GM20000 (cell line): ENCODE measurements around the gene CTNNA2.

ENCODE experiments used
- DNase-seq: peaks from one replicate; pipeline ENCODE4 v3.0.0; 2012; ENCODE audit warnings: low spot score
- TF ChIP-seq, protein P1 (sequence below): IDR thresholded peaks from 2 replicates; pipeline ENCODE4 v1.5.1; 2012; ENCODE audit warnings: mild to moderate bottlenecking, control low read depth; ENCODE audit errors: extremely low read depth, missing control alignments

The CTNNA2 gene

DNA sequence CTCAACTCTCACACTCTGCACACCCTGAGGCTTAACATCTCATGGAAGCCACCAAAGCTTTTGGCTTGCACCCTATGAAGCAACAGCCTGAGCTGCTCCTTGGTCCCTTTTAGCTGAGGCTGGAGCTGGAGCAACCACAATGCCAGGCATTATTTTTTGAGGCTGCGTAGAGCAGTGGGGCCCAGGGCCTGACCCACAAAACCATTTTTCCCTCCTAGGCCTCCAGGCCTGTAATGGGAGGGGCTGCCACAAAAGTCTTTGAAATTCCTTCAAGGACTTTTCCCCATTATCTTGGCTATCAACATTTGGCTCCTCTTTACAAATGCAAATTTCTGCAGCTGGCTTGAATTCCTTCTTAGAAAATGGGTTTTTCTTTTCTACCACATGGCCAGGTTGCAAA is 39.8 kb downstream of the CTNNA2 start:
- no peak for DNase-seq
- TF ChIP-seq, protein P1, sequence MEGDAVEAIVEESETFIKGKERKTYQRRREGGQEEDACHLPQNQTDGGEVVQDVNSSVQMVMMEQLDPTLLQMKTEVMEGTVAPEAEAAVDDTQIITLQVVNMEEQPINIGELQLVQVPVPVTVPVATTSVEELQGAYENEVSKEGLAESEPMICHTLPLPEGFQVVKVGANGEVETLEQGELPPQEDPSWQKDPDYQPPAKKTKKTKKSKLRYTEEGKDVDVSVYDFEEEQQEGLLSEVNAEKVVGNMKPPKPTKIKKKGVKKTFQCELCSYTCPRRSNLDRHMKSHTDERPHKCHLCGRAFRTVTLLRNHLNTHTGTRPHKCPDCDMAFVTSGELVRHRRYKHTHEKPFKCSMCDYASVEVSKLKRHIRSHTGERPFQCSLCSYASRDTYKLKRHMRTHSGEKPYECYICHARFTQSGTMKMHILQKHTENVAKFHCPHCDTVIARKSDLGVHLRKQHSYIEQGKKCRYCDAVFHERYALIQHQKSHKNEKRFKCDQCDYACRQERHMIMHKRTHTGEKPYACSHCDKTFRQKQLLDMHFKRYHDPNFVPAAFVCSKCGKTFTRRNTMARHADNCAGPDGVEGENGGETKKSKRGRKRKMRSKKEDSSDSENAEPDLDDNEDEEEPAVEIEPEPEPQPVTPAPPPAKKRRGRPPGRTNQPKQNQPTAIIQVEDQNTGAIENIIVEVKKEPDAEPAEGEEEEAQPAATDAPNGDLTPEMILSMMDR, result no peak

DNA sequence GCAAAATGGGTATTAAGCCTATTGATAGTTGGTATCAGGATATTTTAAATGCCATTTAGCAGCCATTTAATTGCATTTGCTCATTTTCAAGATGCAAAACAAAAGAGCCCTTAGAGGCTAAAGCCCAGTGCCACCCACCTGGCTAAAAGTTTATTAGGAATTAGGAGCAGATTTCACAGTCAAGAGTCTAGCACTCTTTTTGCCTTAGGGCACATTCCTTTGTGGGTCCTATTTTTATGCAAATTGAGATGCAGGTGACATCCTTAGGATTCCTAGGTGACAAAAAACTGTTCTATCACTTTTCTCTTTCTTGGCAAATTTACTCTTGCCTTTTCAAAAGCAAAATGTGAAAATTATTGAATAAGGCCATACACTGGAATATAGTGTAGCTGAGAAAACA is 42.0 kb downstream of the CTNNA2 start:
- TF ChIP-seq, protein P1, result no peak
- no peak for DNase-seq

DNA sequence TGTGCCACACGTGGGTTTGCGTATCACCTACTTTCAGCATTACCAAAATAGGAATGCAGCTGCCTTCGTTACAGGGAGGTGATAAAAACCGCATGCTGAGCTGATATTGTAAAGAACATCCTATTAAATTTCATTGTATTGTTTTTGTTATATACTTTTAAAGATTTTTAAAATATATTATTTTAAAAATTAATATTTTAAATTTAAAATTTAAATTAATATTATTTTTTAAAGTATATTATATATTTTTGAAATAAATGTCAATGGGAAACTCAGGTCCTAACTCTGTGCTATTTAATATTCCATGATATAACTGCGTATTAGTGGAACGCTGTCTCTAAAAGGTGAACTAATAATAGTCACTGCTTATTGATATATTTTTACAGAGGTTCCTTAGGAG is 51.2 kb downstream of the CTNNA2 start:
- TF ChIP-seq, protein P1, result no peak
- DNase-seq, result no peak

DNA sequence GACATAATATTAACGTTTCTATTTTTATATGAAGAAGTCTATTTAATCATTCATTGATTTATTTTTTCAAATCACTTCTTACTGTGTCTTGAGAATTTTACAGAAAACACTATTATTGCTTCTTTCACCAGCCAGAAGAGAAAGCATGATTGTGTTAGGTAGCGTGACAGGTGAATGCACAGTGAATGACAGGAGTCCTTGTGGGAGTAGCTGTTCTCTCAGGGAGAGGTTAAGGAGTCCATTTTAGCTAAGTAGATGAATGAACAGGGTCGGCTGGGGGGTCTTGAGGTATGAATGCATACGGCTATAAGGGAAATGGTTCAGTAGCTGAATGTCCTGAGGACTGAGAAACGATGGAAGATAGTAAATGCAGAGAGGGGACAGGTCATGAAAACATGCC is 56.2 kb downstream of the CTNNA2 start:
- no peak for DNase-seq
- TF ChIP-seq, protein P1, result no peak

DNA sequence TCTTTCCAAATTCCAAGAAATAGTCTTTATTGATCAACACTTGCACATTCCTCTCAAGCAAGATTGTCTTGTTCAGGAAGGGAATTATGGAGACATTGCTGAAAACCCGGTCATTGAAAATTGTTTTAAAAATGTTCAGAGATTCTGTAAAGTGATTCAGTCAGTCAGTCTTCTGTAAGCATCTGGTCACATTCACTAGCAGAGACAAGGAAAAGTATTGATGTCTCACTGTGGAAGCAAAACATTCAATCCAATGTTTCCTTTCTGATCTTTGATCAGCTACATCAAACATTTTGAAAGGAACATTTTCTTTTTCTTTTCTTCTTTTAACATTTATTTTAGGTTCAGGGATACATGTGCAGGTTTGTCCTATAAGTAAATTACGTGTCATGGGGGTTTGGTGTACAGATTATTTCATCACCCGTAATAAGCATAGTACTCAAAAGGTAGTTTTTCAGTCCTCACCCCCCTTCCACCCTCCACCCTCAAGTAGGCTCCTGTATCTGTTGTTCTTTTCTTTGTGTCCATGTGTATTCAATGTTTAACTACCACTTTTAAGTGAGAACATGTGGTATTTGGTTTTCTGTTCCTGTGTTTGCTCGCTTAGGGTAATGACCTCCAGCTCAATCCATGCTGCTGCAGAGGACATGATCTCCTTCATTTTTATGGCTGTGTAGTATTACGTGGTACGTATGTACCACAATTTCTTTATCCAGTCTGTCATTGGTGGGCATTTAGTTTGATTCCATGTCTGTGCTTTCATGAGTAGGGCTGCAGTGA is 61.2 kb downstream of the CTNNA2 start:
- TF ChIP-seq, protein P1, result no peak
- no peak for DNase-seq

DNA sequence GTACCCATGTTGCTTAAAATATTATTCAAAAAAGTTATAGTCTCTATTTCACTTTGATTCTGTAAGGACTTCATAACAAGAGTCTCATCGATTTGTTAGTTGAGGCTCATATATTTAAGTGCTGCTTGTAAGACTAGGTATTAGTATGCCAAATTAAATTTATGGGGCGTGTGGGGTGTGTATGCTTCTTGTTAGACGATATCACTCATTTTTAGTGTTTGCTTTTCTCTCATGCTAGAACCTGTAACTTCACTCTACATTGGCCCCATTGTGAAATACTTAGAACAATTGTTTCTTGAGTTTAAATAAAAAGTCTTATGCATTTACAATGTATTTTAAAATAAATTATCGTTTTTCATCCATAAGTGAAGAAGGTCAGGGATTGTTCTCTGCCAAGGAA is 63.6 kb downstream of the CTNNA2 start:
- no peak for DNase-seq
- TF ChIP-seq, protein P1, result no peak

DNA sequence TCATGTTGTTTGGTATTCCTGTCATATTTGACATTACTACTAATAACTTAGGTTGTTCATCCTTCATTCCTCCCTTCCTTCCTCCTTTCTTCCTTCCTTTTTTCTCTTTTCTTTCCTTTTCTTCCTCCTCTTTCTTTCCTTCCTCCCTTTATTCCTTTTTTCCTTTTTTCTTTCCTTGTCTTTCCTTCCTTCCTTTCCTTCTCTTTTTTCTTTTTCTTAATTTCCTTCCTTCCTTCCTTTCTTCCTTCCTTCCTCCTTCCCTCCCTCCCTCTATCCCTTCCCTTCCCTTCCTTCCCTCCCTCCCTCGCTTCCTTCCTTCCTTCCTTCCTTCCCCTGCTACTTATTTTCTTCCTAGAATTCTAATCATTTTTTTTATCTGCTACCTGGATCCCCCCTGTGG is 66.1 kb downstream of the CTNNA2 start:
- DNase-seq, result no peak
- TF ChIP-seq, protein P1, result no peak
